Activated CD8-positive, alpha-beta T cell treated with anti-CD3 and anti-CD28 coated beads for 36 hours (primary cell): ENCODE measurements around the gene KIZ. TPM values are rescaled to one million over a fixed set of nuclear protein-coding genes. Genes with fewer than 3 reads are reported as not detected.

Source experiments
- ATAC-seq: fragments of 200-7000 bp; cut with Tn5 transposase; one replicate; pipeline ENCODE4 v1.10.0; 2021; ENCODE audit warnings: mild to moderate bottlenecking, moderate library complexity
- CTCF ChIA-PET: fragments of 350-600 bp; sonication (Branson Sonifier 250); formaldehyde crosslinking; loops from one replicate; lab custom pipeline; 2021; ENCODE audit warnings: antibody characterized with exemption; lab: Charles Lee
- POLR2A ChIA-PET: fragments of 350-600 bp; sonication (Branson Sonifier 250); formaldehyde crosslinking; loops from one replicate; lab custom pipeline; 2021; ENCODE audit warnings: antibody characterized with exemption; lab: Charles Lee
- DNase-seq: peaks from one replicate; pipeline ENCODE4 v3.0.0-alpha.2; 2020
- H3K27ac Mint-ChIP-seq: one replicate; pipeline ENCODE4 v1.8.0; 2021; ENCODE audit warnings: mild to moderate bottlenecking, mixed read lengths
- H3K27me3 Mint-ChIP-seq: one replicate; pipeline ENCODE4 v1.8.0; 2021; ENCODE audit warnings: mixed read lengths
- H3K36me3 Mint-ChIP-seq: one replicate; pipeline ENCODE4 v1.8.0; 2021; ENCODE audit warnings: low read depth, mixed read lengths
- H3K4me1 Mint-ChIP-seq: one replicate; pipeline ENCODE4 v1.8.0; 2021; ENCODE audit warnings: low read depth, mixed read lengths
- H3K4me3 Mint-ChIP-seq: one replicate; pipeline ENCODE4 v1.8.0; 2021; ENCODE audit warnings: mild to moderate bottlenecking, moderate library complexity, mixed read lengths
- H3K9me3 Mint-ChIP-seq: one replicate; pipeline ENCODE4 v1.8.0; 2021; ENCODE audit warnings: mixed read lengths
- CTCF ChIP-seq: fragments of 200-600 bp; IDR thresholded peaks from one replicate; pipeline ENCODE4 v1.8.0; 2022; ENCODE audit warnings: antibody characterized with exemption, mild to moderate bottlenecking
- intact Hi-C: fragments of 100-400 bp; cut with micrococcal nuclease; formaldehyde crosslinking; loops from one replicate; pipeline ENCODE4 v1.10.0; 2022
- total RNA-seq, 2 experiments: library from RNA; stranded (reverse); gene quantifications; one replicate each; pipeline ENCODE4 v1.2.3, GENCODE V29; 2021

Gene KIZ
- total RNA-seq, 2 experiments from 2014 or later, result 13.1 to 13.2 TPM

- Mint-ChIP-seq H3K4me3 (no peak overlapping the region), H3K27ac (no peak overlapping the region), H3K27me3 (no peaks in the 10 kb centered on the region), H3K4me1 (no peaks in the 10 kb centered on the region), H3K36me3 (peaks cover 12% of the 10 kb centered on the region), H3K9me3 (no peaks in the 10 kb centered on the region)
- ChIA-PET POLR2A (interaction anchor here (0.7 kb wide), 1 partner anchor 63 kb away, joined by 3 read pairs; no protein-coding TSS in a partner anchor), CTCF (no interaction called here)
- intact Hi-C loops, result no loop called here
- DNase-seq (no peak), ATAC-seq (no peak)
- no peak for TF ChIP-seq CTCF
These were observed 9.1 kb downstream of the KIZ start for GRCh38 chr20:21134883-21135493.

- Mint-ChIP-seq H3K4me1 (no peaks in the 10 kb centered on the region), H3K27ac (no peak overlapping the region), H3K9me3 (no peaks in the 10 kb centered on the region), H3K4me3 (no peak overlapping the region), H3K36me3 (peaks cover 12% of the 10 kb centered on the region), H3K27me3 (no peaks in the 10 kb centered on the region)
- no peak for TF ChIP-seq CTCF
- ChIA-PET POLR2A (no interaction called here), CTCF (no interaction called here)
- no peak for DNase-seq
- no peak for ATAC-seq
- intact Hi-C loops, result no loop called here
These were observed 10.3 kb downstream of the KIZ start for GRCh38 chr20:21136015-21136732.

- H3K9me3 Mint-ChIP-seq, result no peaks in the 10 kb centered on the region
- intact Hi-C loops, result no loop called here
- ChIA-PET CTCF (no interaction called here), POLR2A (no interaction called here)
- TF ChIP-seq CTCF, result no peak
- ATAC-seq (no peak), DNase-seq (no peak)
- H3K27ac Mint-ChIP-seq, result no peak overlapping the region
- H3K4me1 Mint-ChIP-seq, result no peaks in the 10 kb centered on the region
- H3K4me3 Mint-ChIP-seq, result no peak overlapping the region
- peaks cover 12% of the 10 kb centered on the region for H3K36me3 Mint-ChIP-seq
- no peaks in the 10 kb centered on the region for H3K27me3 Mint-ChIP-seq
These were observed 11.2 kb downstream of the KIZ start for GRCh38 chr20:21137078-21137477.

- ChIA-PET POLR2A (no interaction called here), CTCF (no interaction called here)
- H3K27ac Mint-ChIP-seq, result no peak overlapping the region
- no peaks in the 10 kb centered on the region for H3K27me3 Mint-ChIP-seq
- ATAC-seq, result no peak
- no peak overlapping the region for H3K4me3 Mint-ChIP-seq
- TF ChIP-seq CTCF, result no peak
- no peaks in the 10 kb centered on the region for H3K4me1 Mint-ChIP-seq
- intact Hi-C loops, result no loop called here
- H3K9me3 Mint-ChIP-seq, result no peaks in the 10 kb centered on the region
- peaks cover 12% of the 10 kb centered on the region for H3K36me3 Mint-ChIP-seq
- DNase-seq, result no peak
These were observed 14.1 kb downstream of the KIZ start for GRCh38 chr20:21139881-21140566.

- no peak for TF ChIP-seq CTCF
- intact Hi-C loops, result no loop called here
- H3K9me3 Mint-ChIP-seq, result no peaks in the 10 kb centered on the region
- H3K27ac Mint-ChIP-seq, result no peak overlapping the region
- H3K27me3 Mint-ChIP-seq, result no peaks in the 10 kb centered on the region
- no peak for ATAC-seq
- peaks cover 8% of the 10 kb centered on the region for H3K36me3 Mint-ChIP-seq
- no peak for DNase-seq
- POLR2A ChIA-PET, result no interaction called here
- H3K4me3 Mint-ChIP-seq, result no peak overlapping the region
- H3K4me1 Mint-ChIP-seq, result no peaks in the 10 kb centered on the region
- CTCF ChIA-PET, result no interaction called here
These were observed 15.9 kb downstream of the KIZ start for GRCh38 chr20:21141825-21142224.
